H1 (cell line): ENCODE results near the gene RAPGEF5. TPM values are rescaled to one million over a fixed set of nuclear protein-coding genes. Genes with fewer than 3 reads are reported as not detected.

Experiments used
- CTCF ChIA-PET: fragments of 300-600 bp; sonication (Branson Sonifier 250); formaldehyde crosslinking; loops from one replicate; lab custom pipeline; 2021; ENCODE audit not compliant: partially characterized antibody; lab: Charles Lee
- POLR2A ChIA-PET: fragments of 300-600 bp; sonication (Branson Sonifier 250); formaldehyde crosslinking; loops from one replicate; lab custom pipeline; 2021; ENCODE audit warnings: inconsistent platforms; ENCODE audit not compliant: partially characterized antibody; lab: Charles Lee
- DNase-seq, 2 experiments: peaks; one replicate each; pipeline versions ENCODE4 v3.0.0 to v3.0.0-alpha.2; 2010 to 2022; ENCODE audit warnings: low spot score in 2 of 2, low read depth in 1 of 2, mixed read lengths in 1 of 2
- FAIRE-seq: peaks from 2 replicates; lab custom pipeline; 2011; peaks lifted over from hg19 to GRCh38; lab: Jason Lieb, UNC
- H2AFZ ChIP-seq: 2 replicates; pipeline ENCODE4 v1.8.1; 2012; ENCODE audit warnings: low read length, inconsistent platforms
- H2AK5ac ChIP-seq: 2 replicates; pipeline ENCODE4 v1.6.1; 2013; ENCODE audit warnings: low read depth, low read length
- H2BK120ac ChIP-seq: replicated peaks from 2 replicates; pipeline ENCODE3; 2013; ENCODE audit warnings: low read depth, low read length, inconsistent platforms
- H2BK12ac ChIP-seq: 2 replicates; pipeline ENCODE4 v1.6.1; 2013; ENCODE audit warnings: low read depth, low read length
- H2BK15ac ChIP-seq: 2 replicates; pipeline ENCODE4 v1.6.1; 2013; ENCODE audit warnings: low read length
- H2BK20ac ChIP-seq: 2 replicates; pipeline ENCODE4 v1.6.1; 2013; ENCODE audit warnings: low read length
- H2BK5ac ChIP-seq: 2 replicates; pipeline ENCODE4 v1.6.1; 2013; ENCODE audit warnings: low read depth, low read length
- H3K14ac ChIP-seq: 2 replicates; pipeline ENCODE4 v1.6.1; 2013; ENCODE audit warnings: inconsistent platforms; ENCODE audit not compliant: insufficient read length
- H3K18ac ChIP-seq: 2 replicates; pipeline ENCODE4 v1.6.1; 2013; ENCODE audit warnings: low read length; ENCODE audit errors: extremely low read depth
- H3K23ac ChIP-seq: 2 replicates; pipeline ENCODE4 v1.6.1; 2013; ENCODE audit warnings: inconsistent platforms; ENCODE audit not compliant: insufficient read length
- H3K23me2 ChIP-seq: 2 replicates; pipeline ENCODE4 v1.6.1; 2013; ENCODE audit warnings: low read depth, low read length
- H3K27ac ChIP-seq: 2 replicates; pipeline ENCODE4 v1.6.1; 2011; ENCODE audit warnings: low read depth, low read length, inconsistent platforms
- H3K27me3 ChIP-seq, 4 experiments: replicated peaks in 1 of 4; 1 replicate in 1 of 4; 2 replicates in 3 of 4; pipeline versions ENCODE4 v1.6.1 to v1.8.1; 2011 to 2013; ENCODE audit warnings: low read length in 3 of 4, mild to moderate bottlenecking in 3 of 4, inconsistent platforms in 2 of 4, mixed read lengths in 2 of 4, moderate library complexity in 1 of 4; ENCODE audit not compliant: control insufficient read depth in 3 of 4, insufficient read depth in 3 of 4; ENCODE audit errors: extremely low read depth in 1 of 4
- H3K36me3 ChIP-seq, 4 experiments: 2 replicates each; pipeline versions ENCODE4 v1.6.1 to v1.8.1; 2011 to 2013; ENCODE audit warnings: mild to moderate bottlenecking in 4 of 4, low read length in 3 of 4, moderate library complexity in 2 of 4, control low read depth in 1 of 4, inconsistent platforms in 1 of 4; ENCODE audit not compliant: insufficient read depth in 4 of 4, control insufficient read depth in 2 of 4
- H3K4ac ChIP-seq: replicated peaks from 2 replicates; pipeline ENCODE3; 2013; ENCODE audit warnings: low read length, low read depth, mixed read lengths, inconsistent platforms; ENCODE audit not compliant: insufficient read length
- H3K4me1 ChIP-seq, 4 experiments: replicated peaks in 1 of 4; 1 replicate in 1 of 4; 2 replicates in 3 of 4; pipeline versions ENCODE4 v1.6.1 to v1.8.1; 2011 to 2013; ENCODE audit warnings: low read length in 3 of 4, inconsistent platforms in 2 of 4, mixed read lengths in 1 of 4; ENCODE audit not compliant: insufficient read depth in 4 of 4, control insufficient read depth in 3 of 4
- H3K4me2 ChIP-seq, 2 experiments: 2 replicates each; pipeline versions ENCODE4 v1.6.1 to v1.8.1; 2011 to 2013; ENCODE audit warnings: low read depth in 2 of 2, low read length in 2 of 2, control low read depth in 1 of 2, inconsistent platforms in 1 of 2, mild to moderate bottlenecking in 1 of 2; ENCODE audit not compliant: insufficient read depth in 1 of 2
- H3K4me3 ChIP-seq, 4 experiments: fragments of 200-600, 300-600 bp in 1 of 4; sonication (generic), shearing (Covaris generic), sonication (Bioruptor Twin) in 1 of 4; 2 replicates each; pipeline versions ENCODE4 v1.5.1 to v1.8.1; 2011 to 2016; ENCODE audit warnings: low read length in 4 of 4, low read depth in 3 of 4, control low read depth in 2 of 4, inconsistent platforms in 2 of 4, mild to moderate bottlenecking in 2 of 4, mixed read lengths in 1 of 4, moderate library complexity in 1 of 4; ENCODE audit not compliant: insufficient read depth in 2 of 4; ENCODE audit errors: extremely low read depth in 1 of 4
- H3K56ac ChIP-seq: replicated peaks from 2 replicates; pipeline ENCODE3; 2013; ENCODE audit warnings: low read depth, mild to moderate bottlenecking, mixed read lengths, low read length, inconsistent platforms; ENCODE audit not compliant: insufficient read length
- H3K79me1 ChIP-seq: 2 replicates; pipeline ENCODE4 v1.6.1; 2013; ENCODE audit warnings: low read depth, low read length, control low read depth
- H3K79me2 ChIP-seq, 2 experiments: 2 replicates each; pipeline versions ENCODE4 v1.6.1 to v1.8.1; 2012 to 2013; ENCODE audit warnings: low read length in 2 of 2, mild to moderate bottlenecking in 2 of 2, inconsistent platforms in 1 of 2; ENCODE audit not compliant: insufficient read depth in 2 of 2, control insufficient read depth in 1 of 2
- H3K9ac ChIP-seq, 4 experiments: replicated peaks in 1 of 4; 1 replicate in 1 of 4; 2 replicates in 3 of 4; pipeline versions ENCODE4 v1.6.1 to v1.8.1; 2011 to 2013; ENCODE audit warnings: low read depth in 3 of 4, low read length in 3 of 4, control low read depth in 2 of 4, mild to moderate bottlenecking in 2 of 4, moderate library complexity in 2 of 4, inconsistent platforms in 1 of 4; ENCODE audit errors: extremely low read depth in 1 of 4
- H3K9me3 ChIP-seq, 2 experiments: 2 replicates each; pipeline versions ENCODE4 v1.6.1 to v1.8.1; 2012 to 2013; ENCODE audit warnings: mild to moderate bottlenecking in 2 of 2, moderate library complexity in 2 of 2, control low read depth in 1 of 2, inconsistent platforms in 1 of 2, low read depth in 1 of 2, low read length in 1 of 2, mixed read lengths in 1 of 2; ENCODE audit not compliant: insufficient read depth in 2 of 2
- H4K20me1 ChIP-seq, 2 experiments: replicated peaks in 1 of 2; 2 replicates each; pipeline versions ENCODE3 to v1.8.1; 2011 to 2013; ENCODE audit warnings: inconsistent platforms in 2 of 2, low read length in 2 of 2, mild to moderate bottlenecking in 1 of 2; ENCODE audit not compliant: insufficient read depth in 2 of 2, control insufficient read depth in 1 of 2
- H4K5ac ChIP-seq: 2 replicates; pipeline ENCODE4 v1.6.1; 2013; ENCODE audit warnings: low read length, low read depth, mixed read lengths, inconsistent platforms; ENCODE audit not compliant: insufficient read length
- H4K8ac ChIP-seq: 2 replicates; pipeline ENCODE4 v1.8.0; 2013; ENCODE audit warnings: mild to moderate bottlenecking, moderate library complexity, low read length, inconsistent platforms; ENCODE audit not compliant: insufficient read depth; ENCODE audit errors: extremely low read depth
- H4K91ac ChIP-seq: replicated peaks from 2 replicates; pipeline ENCODE3; 2013; ENCODE audit warnings: low read length, mixed read lengths, inconsistent platforms; ENCODE audit not compliant: insufficient read length
- CHD2 ChIP-seq: IDR thresholded peaks from 2 replicates; pipeline ENCODE4 v1.6.1; 2012; ENCODE audit warnings: low read length, improper control_type of control experiment
- JUN ChIP-seq: IDR thresholded peaks from 2 replicates; pipeline ENCODE4 v1.6.1; 2011; ENCODE audit warnings: low read depth, mild to moderate bottlenecking, improper control_type of control experiment, low read length
- NANOG ChIP-seq: IDR thresholded peaks from 2 replicates; pipeline ENCODE4 v1.6.1; 2011; ENCODE audit warnings: low read length, low read depth, mild to moderate bottlenecking, inconsistent platforms; ENCODE audit not compliant: insufficient read depth, poor library complexity, severe bottlenecking
- PHF8 ChIP-seq: fragments of 200-600 bp; sonication (generic); conservative IDR thresholded peaks from 2 replicates; pipeline ENCODE4 v1.7.1; 2012; ENCODE audit warnings: low read depth, mild to moderate bottlenecking, inconsistent platforms, low read length, moderate library complexity
- RAD21 ChIP-seq, 2 experiments: IDR thresholded peaks in 1 of 2; conservative IDR thresholded peaks in 1 of 2; 2 replicates each; pipeline ENCODE4 v1.6.1; 2011; ENCODE audit warnings: low read depth in 2 of 2, low read length in 2 of 2, improper control_type of control experiment in 1 of 2, inconsistent platforms in 1 of 2, mild to moderate bottlenecking in 1 of 2, moderate library complexity in 1 of 2
- ZNF274 ChIP-seq: IDR thresholded peaks from 2 replicates; pipeline ENCODE4 v1.7.0; 2012; ENCODE audit warnings: low read length, borderline replicate concordance; ENCODE audit errors: extremely low read depth
- WGBS, 2 experiments: shearing (Covaris generic) in 1 of 2; methylation state at CpG; one replicate each; pipeline versions ENCODE4 v1.1.6 to v1.1.7; 2013 to 2015; ENCODE audit warnings: low lambda C conversion rate in 2 of 2, mixed read lengths in 2 of 2, inconsistent platforms in 1 of 2, low coverage in 1 of 2, missing lambda C conversion rate in 1 of 2; ENCODE audit not compliant: insufficient replicate concordance in 2 of 2, insufficient coverage in 1 of 2, insufficient read length in 1 of 2; ENCODE audit errors: extremely low coverage in 1 of 2, missing lambda C conversion rate in 1 of 2; 5-methylcytosine and 5-hydroxymethylcytosine counted together
- polyA plus RNA-seq, 7 experiments: library from polyadenylated mRNA; depleted of rRNA in 3 of 7; stranded (reverse) in 5 of 7; unstranded in 2 of 7; fragments of >200 nt in 5 of 7; fragments of 200-250 nt in 2 of 7; gene quantifications; 1 replicate in 5 of 7; 2 replicates in 1 of 7; 4 replicates in 1 of 7; pipeline versions ENCODE4 v1.2.1 to v1.2.3, GENCODE V29; 2011 to 2013; ENCODE audit warnings: missing spikeins in 2 of 7, mixed read lengths in 2 of 7
- total RNA-seq: library from RNA; stranded (reverse); fragmentation: NEBNext Ultra II Directional; extraction: Animal tissue kit (Norgen Biotek cat#: 25700); gene quantifications from 2 replicates; pipeline ENCODE4 v1.2.1, GENCODE V29; 2021
- TF ChIP-seq, protein P1 (sequence below): IDR thresholded peaks from 2 replicates; pipeline ENCODE4 v1.6.1; 2011; ENCODE audit warnings: low read depth, mild to moderate bottlenecking, low read length; ENCODE audit not compliant: insufficient read depth
- TF ChIP-seq, protein P2 (sequence below), 3 experiments: IDR thresholded peaks; 1 replicate in 2 of 3; 2 replicates in 1 of 3; pipeline versions ENCODE4 v1.5.1 to v1.6.1; 2011; ENCODE audit warnings: low read length in 3 of 3, mild to moderate bottlenecking in 3 of 3, inconsistent platforms in 2 of 3, low read depth in 1 of 3, moderate library complexity in 1 of 3; ENCODE audit not compliant: insufficient read depth in 1 of 3; ENCODE audit errors: control extremely low read depth in 1 of 3
- TF ChIP-seq, protein P3 (sequence below): IDR thresholded peaks from 2 replicates; pipeline ENCODE4 v1.6.1; 2012; ENCODE audit warnings: inconsistent platforms

RAPGEF5 gene
- total and polyA plus RNA-seq, 2 of the 8 experiments (the other 6 are each of a cell fraction or from before 2014, with no cell fraction given) = 4.4 to 22.9 TPM

DNA sequence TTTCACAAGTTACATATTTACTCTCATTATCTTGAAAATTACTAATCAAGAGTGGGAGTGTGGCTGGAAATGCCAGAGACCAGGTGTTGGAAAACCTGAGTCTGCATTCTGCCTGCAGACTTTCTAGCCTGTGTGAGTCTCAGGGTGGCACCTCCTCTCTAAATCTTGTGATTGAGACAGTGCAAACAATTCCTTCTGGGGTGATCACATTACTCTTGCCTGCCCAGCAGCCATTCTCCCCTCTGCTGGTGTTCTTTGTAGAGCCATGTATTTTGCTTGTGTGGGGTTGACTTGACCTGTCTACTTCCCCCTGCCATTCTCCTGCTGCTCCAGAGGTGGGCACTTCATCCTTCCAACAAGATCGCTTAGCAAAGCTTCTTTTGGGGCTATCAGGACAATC lies 101.1 kb downstream of the RAPGEF5 start:
- WGBS, 2 experiments = 67% methylated on average over 1 of the region's 1 CpG; no CpG with 5 or more reads in 1 of the 2 experiments
- Histone ChIP-seq H3K18ac (no peak overlapping the region), H3K4ac (no peak overlapping the region), H4K91ac (no peak overlapping the region), H2BK20ac (no peak overlapping the region), H2BK5ac (no peak overlapping the region), H3K27ac (no peak overlapping the region), H3K36me3 (no peaks in the 10 kb centered on the region; a peak in 1 of 8 replicates), H4K20me1 (no peaks in the 10 kb centered on the region), H3K27me3 (no peaks in the 10 kb centered on the region), H3K4me3 (no peak overlapping the region), H3K9me3 (no peaks in the 10 kb centered on the region), H3K4me1 (peaks cover 2 to 20% (median 12%) of the 10 kb centered on the region in 4 experiments; a peak in 6 of 7 replicates), H3K23ac (no peak overlapping the region), H3K9ac (no peak overlapping the region), H4K8ac (no peak overlapping the region), H2AK5ac (no peak overlapping the region), H2AFZ (no peak overlapping the region), H2BK120ac (no peak overlapping the region), H3K4me2 (no peak overlapping the region), H2BK12ac (no peak overlapping the region), H2BK15ac (no peak overlapping the region), H3K14ac (no peak overlapping the region), H3K23me2 (no peaks in the 10 kb centered on the region), H3K56ac (no peak overlapping the region), H4K5ac (no peak overlapping the region), H3K79me2 (no peaks in the 10 kb centered on the region), H3K79me1 (no peaks in the 10 kb centered on the region)
- TF ChIP-seq JUN (no peak), CHD2 (no peak), RAD21 (IDR thresholded peaks at IDR 0.05 in 1 of 2, conservative IDR thresholded peaks at IDR 0.05 in 1 of 2; ENCODE audit: low read depth in 2 of 2, low read length in 2 of 2) (peak in 1 of 2 experiments; percentile 15; a peak in 1 of 4 replicates), PHF8 (no peak), NANOG (no peak), ZNF274 (no peak)
- TF ChIP-seq, protein P1, sequence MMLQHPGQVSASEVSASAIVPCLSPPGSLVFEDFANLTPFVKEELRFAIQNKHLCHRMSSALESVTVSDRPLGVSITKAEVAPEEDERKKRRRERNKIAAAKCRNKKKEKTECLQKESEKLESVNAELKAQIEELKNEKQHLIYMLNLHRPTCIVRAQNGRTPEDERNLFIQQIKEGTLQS = no peak
- TF ChIP-seq, protein P2, sequence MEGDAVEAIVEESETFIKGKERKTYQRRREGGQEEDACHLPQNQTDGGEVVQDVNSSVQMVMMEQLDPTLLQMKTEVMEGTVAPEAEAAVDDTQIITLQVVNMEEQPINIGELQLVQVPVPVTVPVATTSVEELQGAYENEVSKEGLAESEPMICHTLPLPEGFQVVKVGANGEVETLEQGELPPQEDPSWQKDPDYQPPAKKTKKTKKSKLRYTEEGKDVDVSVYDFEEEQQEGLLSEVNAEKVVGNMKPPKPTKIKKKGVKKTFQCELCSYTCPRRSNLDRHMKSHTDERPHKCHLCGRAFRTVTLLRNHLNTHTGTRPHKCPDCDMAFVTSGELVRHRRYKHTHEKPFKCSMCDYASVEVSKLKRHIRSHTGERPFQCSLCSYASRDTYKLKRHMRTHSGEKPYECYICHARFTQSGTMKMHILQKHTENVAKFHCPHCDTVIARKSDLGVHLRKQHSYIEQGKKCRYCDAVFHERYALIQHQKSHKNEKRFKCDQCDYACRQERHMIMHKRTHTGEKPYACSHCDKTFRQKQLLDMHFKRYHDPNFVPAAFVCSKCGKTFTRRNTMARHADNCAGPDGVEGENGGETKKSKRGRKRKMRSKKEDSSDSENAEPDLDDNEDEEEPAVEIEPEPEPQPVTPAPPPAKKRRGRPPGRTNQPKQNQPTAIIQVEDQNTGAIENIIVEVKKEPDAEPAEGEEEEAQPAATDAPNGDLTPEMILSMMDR (IDR thresholded peaks at IDR 0.05; ENCODE audit: control extremely low read depth in 1 of 3, insufficient read depth in 1 of 3, low read depth in 1 of 3, low read length in 3 of 3) = peak in 1 of 3 experiments; percentile 12; a peak in 1 of 4 replicates
- TF ChIP-seq, protein P3, sequence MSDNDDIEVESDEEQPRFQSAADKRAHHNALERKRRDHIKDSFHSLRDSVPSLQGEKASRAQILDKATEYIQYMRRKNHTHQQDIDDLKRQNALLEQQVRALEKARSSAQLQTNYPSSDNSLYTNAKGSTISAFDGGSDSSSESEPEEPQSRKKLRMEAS = no peak
- POLR2A ChIA-PET = no interaction called here
- CTCF ChIA-PET = interaction anchor here (1.8 to 2.6 kb wide), 3 partner anchors 54 to 145 kb away, joined by 10 to 16 read pairs (median 12); no protein-coding TSS in a partner anchor
- FAIRE-seq (peak; percentile 85), DNase-seq (no peak)
